ENCODE data around the gene FAM81B. TPM values are rescaled to one million over a fixed set of nuclear protein-coding genes. Genes with fewer than 3 reads are reported as not detected.

FAM81B gene
- total and polyA plus RNA-seq, 2 donors (not counting 3 experiments of a cell fraction or from before 2014, with no cell fraction given) = not detected

DNA sequence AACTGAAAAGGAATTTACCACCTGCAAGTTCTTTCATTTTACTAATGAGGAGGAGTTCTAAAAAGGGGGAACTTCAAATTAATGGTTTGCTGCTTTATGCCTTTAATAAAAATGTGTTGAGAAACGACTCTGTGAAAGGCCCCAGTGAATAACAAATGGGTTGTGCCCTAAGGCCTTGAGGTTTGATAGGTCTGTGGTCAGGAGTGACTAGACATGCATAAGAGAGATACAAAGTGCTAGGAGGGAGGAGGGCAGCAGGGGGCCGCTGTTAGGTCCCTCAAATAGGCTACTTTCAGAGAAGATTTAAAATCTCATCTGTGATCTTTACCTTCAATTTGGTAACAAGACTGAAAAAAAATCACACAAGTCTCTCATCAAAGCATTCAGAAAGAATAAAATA is 58.3 kb downstream of the FAM81B start:
- ChIA-PET POLR2A (no interaction called here), CTCF (no interaction called here)
- FAIRE-seq = no peak
- dilution Hi-C loops (cut with MboI; ENCODE audit: extremely low pct_ligation_motif_present, low sequenced_read_pairs) (no loop called here), intact Hi-C loops (cut with micrococcal nuclease) (no loop called here)
- no peaks in the 10 kb centered on the region for H4K20me1 ChIP-seq (replicated peaks; ENCODE audit: control insufficient read depth, extremely low read depth, insufficient read depth, low read length)
- H3K79me2 ChIP-seq (ENCODE audit: control insufficient read depth, insufficient read depth, low read length) = no peaks in the 10 kb centered on the region
- BruUV-seq (replicated peaks) = no TSS peak
- H3K9ac ChIP-seq (replicated peaks; ENCODE audit: extremely low read depth, insufficient read depth, low read length) = no peak overlapping the region
- peaks cover 0 to 6% of the 10 kb centered on the region in 2 experiments for H3K27me3 ChIP-seq (ENCODE audit: control insufficient read depth in 2 of 2, insufficient read depth in 2 of 2, low read length in 2 of 2)
- H3K9me3 ChIP-seq (replicated peaks; ENCODE audit: control insufficient read depth, insufficient read depth, low read length) = no peaks in the 10 kb centered on the region
- no peaks in the 10 kb centered on the region for H3K9me1 ChIP-seq (replicated peaks; ENCODE audit: control insufficient read depth, extremely low read depth, insufficient read depth, low read length)
- H3K36me3 ChIP-seq (ENCODE audit: control insufficient read depth in 2 of 2, extremely low read depth in 1 of 2, insufficient read depth in 2 of 2, low read length in 2 of 2) = no peaks in the 10 kb centered on the region
- H3K4me1 ChIP-seq (ENCODE audit: control insufficient read depth, extremely low read depth, insufficient read depth, low read length) = no peaks in the 10 kb centered on the region
- H3K27ac ChIP-seq (ENCODE audit: insufficient read depth, low read depth, low read length) = no peak overlapping the region
- TF ChIP-seq GATA2 (IDR thresholded peaks at IDR 0.05; ENCODE audit: insufficient read depth, insufficient read length, low read depth, low read length) = no peak
- TF ChIP-seq EZH2 (IDR thresholded peaks at IDR 0.05; ENCODE audit: borderline replicate concordance, low read depth, low read length, severe bottlenecking) = no peak
- TF ChIP-seq POLR2A (IDR thresholded peaks at IDR 0.05; ENCODE audit: low read depth, low read length) = no peak
- TF ChIP-seq, protein P1, sequence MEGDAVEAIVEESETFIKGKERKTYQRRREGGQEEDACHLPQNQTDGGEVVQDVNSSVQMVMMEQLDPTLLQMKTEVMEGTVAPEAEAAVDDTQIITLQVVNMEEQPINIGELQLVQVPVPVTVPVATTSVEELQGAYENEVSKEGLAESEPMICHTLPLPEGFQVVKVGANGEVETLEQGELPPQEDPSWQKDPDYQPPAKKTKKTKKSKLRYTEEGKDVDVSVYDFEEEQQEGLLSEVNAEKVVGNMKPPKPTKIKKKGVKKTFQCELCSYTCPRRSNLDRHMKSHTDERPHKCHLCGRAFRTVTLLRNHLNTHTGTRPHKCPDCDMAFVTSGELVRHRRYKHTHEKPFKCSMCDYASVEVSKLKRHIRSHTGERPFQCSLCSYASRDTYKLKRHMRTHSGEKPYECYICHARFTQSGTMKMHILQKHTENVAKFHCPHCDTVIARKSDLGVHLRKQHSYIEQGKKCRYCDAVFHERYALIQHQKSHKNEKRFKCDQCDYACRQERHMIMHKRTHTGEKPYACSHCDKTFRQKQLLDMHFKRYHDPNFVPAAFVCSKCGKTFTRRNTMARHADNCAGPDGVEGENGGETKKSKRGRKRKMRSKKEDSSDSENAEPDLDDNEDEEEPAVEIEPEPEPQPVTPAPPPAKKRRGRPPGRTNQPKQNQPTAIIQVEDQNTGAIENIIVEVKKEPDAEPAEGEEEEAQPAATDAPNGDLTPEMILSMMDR (IDR thresholded peaks at IDR 0.05; ENCODE audit: extremely low read depth in 1 of 2, insufficient read depth in 1 of 2, low read depth in 1 of 2, low read length in 2 of 2) = no peak
- TF ChIP-seq POLR2AphosphoS5 (IDR thresholded peaks at IDR 0.05; ENCODE audit: insufficient read depth, low read depth, low read length) = no peak
- TF ChIP-seq MYC (IDR thresholded peaks at IDR 0.05; ENCODE audit: low read depth, low read length) = no peak
- TF ChIP-seq, protein P2, sequence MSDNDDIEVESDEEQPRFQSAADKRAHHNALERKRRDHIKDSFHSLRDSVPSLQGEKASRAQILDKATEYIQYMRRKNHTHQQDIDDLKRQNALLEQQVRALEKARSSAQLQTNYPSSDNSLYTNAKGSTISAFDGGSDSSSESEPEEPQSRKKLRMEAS (IDR thresholded peaks at IDR 0.05; ENCODE audit: insufficient read depth, insufficient read length) = no peak
- no peak for TF ChIP-seq FOS (IDR thresholded peaks at IDR 0.05; ENCODE audit: borderline replicate concordance, insufficient read depth, low read length)
- TF ChIP-seq JUN (IDR thresholded peaks at IDR 0.05; ENCODE audit: borderline replicate concordance, insufficient read depth, insufficient read length, low read depth) = no peak
- no peak overlapping the region for H3K4me2 ChIP-seq (ENCODE audit: insufficient read depth, low read length)
- H2AFZ ChIP-seq (ENCODE audit: low read depth, low read length) = no peak overlapping the region
- no peak overlapping the region for H3K4me3 ChIP-seq (replicated peaks in 1 of 3; ENCODE audit: insufficient read depth in 1 of 3, low read depth in 1 of 3, low read length in 3 of 3)
- DNase-seq (ENCODE audit: low read depth, low spot score) = no peak

Measured in endothelial cell of umbilical vein (primary cell).